Measurements from ENCODE around the gene P2RX2.

The P2RX2 gene

GRCh38 chr12:132618683-132619043 is at the start of gene P2RX2:
Gene P2RX2, plus strand, starts transcription at chr12:132618776. Its CDS starts 41 bp downstream, at chr12:132618817.
- no peak for DNase-seq (ENCODE audit: low spot score)

GRCh38 chr12:132568826-132569480 is 49.6 kb upstream of the P2RX2 start:
- DNase-seq (ENCODE audit: low spot score): no peak

GRCh38 chr12:132569856-132570480 is 48.6 kb upstream of the P2RX2 start:
- no peak for DNase-seq (ENCODE audit: low spot score)

GRCh38 chr12:132570635-132571034 is 47.9 kb upstream of the P2RX2 start:
- DNase-seq (ENCODE audit: low spot score): no peak

DNA sequence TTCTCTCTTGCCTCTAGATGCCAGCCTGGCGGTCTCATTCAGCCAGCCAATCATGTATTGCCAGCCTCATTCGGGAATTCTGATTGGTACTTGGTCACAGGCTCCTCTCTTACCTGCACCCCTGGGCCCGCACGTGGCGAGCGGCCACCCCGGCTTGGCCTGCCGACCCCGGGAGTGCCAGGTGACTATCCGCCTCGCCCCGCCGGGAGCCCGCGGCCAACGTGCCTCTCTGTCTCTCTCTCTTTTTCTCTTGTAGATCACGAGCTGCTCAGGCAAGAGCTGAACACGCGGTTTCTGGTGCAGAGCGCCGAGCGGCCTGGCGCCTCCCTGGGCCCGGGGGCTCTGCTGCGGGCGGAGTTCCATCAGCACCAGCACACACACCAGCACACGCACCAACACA is 47.5 kb upstream of the P2RX2 start:
- no peak for DNase-seq (ENCODE audit: low spot score)

GRCh38 chr12:132571598-132571997 is 47.0 kb upstream of the P2RX2 start:
- no peak for DNase-seq (ENCODE audit: low spot score)

- no peak for DNase-seq (ENCODE audit: low spot score)
These were observed 46.5 kb upstream of the P2RX2 start for GRCh38 chr12:132572106-132572505.

DNA sequence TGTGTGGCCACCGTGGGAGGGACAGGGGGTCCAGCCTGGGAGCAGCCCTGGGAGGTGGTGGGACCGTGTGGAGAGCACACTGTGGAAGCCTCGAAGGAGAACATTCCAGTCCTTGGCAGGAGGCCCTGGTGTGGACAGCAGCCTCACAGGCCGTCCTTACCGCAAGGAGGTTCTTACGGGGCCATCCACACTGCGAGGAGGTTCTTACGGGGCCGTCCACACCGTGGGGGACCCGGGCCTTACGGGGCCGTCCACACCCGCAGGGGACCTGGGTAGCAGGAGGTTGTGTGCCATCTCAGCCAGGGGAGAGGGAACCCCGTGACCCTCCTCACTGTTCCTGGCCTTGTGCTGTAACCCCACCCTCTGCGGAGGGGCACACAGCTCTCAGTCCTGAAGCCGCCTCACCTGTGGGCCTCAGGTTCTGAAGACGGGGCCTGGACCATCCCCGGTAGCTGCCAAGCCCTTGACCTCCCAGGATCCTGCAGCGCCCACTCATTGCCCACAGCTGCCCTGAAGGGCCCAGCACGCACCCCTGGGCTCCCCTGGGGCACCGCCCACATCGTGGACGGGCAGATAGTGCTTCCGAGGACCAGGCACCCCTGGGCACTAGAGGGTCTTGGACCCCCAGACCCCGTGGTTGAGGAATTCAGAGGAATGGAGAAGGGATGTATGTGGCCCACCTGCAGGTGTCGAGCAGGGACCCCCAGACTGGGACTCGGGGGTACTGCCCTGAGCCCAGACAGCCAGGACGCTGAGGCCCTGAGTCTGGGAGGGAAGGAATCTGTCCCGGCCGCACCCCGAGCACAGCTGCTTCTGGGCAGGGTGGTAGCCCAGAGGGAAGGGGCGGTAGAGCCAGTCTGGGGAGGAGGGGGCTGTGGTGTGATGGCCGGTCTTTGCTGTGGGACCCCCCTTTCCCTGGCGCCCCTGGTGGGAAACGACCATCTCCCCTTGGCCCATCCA is 45.5 kb upstream of the P2RX2 start:
- no peak for DNase-seq (ENCODE audit: low spot score)

GRCh38 chr12:132574271-132574996 is 44.1 kb upstream of the P2RX2 start:
- DNase-seq (ENCODE audit: low spot score): no peak

- no peak for DNase-seq (ENCODE audit: low spot score)
These were observed 42.9 kb upstream of the P2RX2 start for GRCh38 chr12:132575661-132576060.

DNA sequence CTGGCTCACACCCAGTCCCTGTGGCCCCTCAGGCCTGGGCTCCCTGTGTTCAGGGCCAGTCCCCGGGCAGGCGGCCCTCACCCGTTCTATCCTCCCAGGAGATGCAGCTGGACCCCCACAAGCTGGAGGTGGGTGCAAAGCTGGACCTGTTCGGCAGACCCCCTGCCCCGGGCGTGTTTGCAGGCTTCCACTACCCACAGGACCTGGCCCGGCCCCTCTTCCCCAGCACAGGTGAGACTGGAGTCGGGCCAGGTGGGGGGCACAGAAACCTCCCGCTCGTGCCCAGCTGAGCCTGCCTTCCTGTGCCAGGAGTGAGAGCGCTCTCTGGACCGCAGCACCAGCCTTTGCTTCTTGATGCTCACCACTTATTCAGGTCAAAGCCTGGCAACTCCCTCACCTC is 41.9 kb upstream of the P2RX2 start:
- no peak for DNase-seq (ENCODE audit: low spot score)

GRCh38 chr12:132577191-132577920 is 41.2 kb upstream of the P2RX2 start:
- no peak for DNase-seq (ENCODE audit: low spot score)

- DNase-seq (ENCODE audit: low spot score): no peak
These were observed 40.5 kb upstream of the P2RX2 start for GRCh38 chr12:132578118-132578517.

- no peak for DNase-seq (ENCODE audit: low spot score)
These were observed 39.8 kb upstream of the P2RX2 start for GRCh38 chr12:132578826-132579225.

- no peak for DNase-seq (ENCODE audit: low spot score)
These were observed 38.8 kb upstream of the P2RX2 start for GRCh38 chr12:132579744-132580143.

DNA sequence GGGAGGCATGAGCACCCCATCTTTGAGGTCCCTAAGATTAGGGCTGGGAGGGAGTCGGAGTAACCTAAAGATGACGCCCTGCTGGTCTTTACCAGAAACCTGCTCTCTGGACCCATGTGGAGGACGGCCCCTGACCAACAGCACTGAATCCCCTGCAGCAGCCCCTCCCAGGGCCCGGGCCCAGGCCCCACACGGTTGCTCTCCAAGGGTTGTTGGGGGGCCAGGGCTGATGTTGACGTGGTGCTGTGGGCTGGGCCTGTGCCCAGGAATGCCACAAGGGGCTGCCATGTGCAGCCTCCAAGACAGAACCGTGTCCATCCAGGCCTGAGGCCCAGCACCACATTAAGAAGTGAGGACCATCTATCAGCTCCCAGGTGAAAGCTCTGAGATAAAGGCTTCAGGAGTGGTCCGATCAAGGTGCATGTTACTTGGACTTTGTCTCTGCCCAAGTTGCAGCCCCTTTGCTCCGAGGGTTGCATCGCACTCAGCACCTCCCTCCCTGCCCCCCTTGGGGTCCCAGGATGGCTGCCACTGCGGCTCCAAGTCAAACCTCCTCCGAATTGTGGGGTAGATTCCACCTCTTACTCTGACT is 37.8 kb upstream of the P2RX2 start:
- no peak for DNase-seq (ENCODE audit: low spot score)

DNA sequence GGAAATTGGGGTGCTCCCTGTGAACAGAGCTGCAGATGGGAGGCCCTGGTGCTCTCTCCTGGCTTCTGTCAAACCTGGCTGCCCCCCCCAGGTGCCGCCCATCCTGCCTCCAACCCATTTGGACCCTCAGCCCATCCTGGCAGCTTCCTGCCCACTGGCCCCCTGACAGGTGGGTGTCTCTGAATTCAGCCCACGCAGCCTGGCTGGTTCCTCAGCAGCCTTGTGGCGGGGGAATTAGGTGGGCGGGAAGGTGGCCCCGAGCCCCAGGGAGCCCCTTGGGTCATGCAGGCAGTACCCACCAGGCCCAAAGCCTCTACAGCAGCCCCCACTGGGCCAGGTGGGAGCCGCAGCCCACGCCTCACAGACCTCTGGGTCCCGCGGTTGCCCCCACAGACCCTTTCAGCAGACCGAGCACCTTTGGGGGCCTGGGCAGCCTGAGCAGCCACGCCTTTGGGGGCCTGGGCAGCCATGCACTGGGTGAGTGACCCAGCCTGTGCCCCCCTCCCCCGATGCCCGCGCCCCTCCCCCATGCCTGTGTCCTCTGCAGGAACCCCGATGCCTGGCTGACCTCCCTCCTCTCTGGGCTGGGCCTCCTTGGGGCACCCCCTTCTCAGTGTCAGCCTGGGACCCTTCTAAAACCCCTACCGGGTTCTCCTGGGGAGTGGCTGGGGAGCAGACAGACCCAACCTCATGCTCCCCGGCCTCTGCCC is 37.1 kb upstream of the P2RX2 start:
- DNase-seq (ENCODE audit: low spot score): no peak

DNA sequence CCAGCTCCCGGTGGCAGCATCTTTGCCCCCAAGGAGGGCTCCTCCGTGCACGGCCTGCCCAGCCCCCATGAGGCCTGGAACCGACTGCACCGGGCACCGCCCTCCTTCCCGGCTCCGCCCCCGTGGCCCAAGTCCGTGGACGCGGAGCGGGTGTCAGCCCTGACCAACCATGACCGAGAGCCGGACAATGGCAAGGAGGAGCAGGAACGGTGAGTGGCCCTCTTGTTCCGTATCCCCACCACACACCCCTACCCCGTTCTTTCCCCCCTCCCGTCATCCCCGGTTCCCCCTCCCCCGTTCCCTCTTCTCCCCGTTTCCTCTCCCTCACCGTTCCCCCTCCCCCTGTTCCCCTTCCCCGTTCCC is 36.5 kb upstream of the P2RX2 start:
- no peak for DNase-seq (ENCODE audit: low spot score)

- DNase-seq (ENCODE audit: low spot score): no peak
These were observed 35.8 kb upstream of the P2RX2 start for GRCh38 chr12:132582582-132583410.

DNA sequence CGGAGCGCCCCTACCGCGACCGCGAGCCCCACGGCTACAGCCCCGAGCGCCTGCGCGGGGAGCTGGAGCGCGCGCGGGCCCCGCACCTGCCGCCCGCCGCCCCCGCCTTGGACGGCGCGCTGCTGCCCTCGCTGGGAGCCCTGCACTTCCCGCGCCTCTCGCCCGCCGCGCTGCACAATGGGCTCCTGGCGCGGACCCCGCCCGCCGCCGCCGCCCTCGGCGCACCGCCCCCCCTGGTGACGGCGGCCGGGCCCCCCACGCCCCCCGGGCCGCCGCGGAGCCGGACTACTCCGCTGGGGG is 35.2 kb upstream of the P2RX2 start:
- no peak for DNase-seq (ENCODE audit: low spot score)
